Gastroesophageal sphincter (tissue), 3 donors: ENCODE data around the gene FCHO1.

Source experiments
- CTCF ChIP-seq, 4 experiments: fragments of 200-600 bp in 2 of 4; fragments of 450-650 bp in 2 of 4; sonication (generic) in 1 of 4; IDR thresholded peaks; one replicate each; pipeline ENCODE4 v1.5.1; 2017 to 2019; ENCODE audit warnings: antibody characterized with exemption in 4 of 4, mild to moderate bottlenecking in 2 of 4, moderate library complexity in 2 of 4
- POLR2A ChIP-seq, 2 donors: fragments of 450-650 bp; IDR thresholded peaks; one replicate each; pipeline ENCODE4 v1.6.1; 2017; ENCODE audit warnings: antibody characterized with exemption in 2 of 2, mild to moderate bottlenecking in 2 of 2, moderate library complexity in 1 of 2

DNA sequence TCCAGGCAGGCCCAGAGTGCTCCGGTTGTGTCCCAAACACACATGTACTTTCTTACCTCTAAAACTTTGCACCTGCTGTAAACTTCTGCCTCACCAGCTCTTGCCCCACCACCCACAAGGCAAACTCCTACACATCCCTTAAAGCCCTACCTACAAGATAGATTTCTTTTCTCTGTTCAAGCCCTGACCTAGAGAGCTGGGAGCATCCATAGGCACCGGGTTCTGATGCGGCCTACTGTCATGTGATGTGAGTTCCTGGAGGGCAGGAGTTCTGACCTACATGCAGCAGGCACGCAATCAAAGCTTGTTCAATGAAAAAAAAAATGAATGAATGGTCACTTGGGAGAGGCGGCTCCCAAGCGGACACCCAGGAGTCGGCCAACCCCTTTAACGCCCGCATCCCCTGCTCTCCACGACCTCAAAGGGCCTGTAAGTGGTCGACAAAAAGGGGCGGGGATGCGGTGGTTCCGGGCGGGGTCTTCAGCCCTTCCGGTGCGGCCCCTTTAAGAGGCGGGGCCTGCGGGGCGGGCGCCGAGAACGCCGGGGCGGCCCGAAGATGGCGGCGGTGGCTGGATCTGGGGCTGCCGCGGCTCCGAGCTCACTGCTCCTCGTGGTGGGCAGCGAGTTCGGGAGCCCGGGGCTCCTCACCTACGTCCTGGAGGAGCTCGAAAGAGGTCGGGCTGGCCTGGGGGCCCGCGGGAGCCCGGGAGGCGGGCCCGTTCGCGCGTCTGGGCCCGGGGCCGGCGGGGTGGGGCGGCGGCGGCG is 32.1 kb upstream of the FCHO1 start, which contains the start of gene MAP1S:
- TF ChIP-seq POLR2A (IDR thresholded peaks at IDR 0.05) (peak; percentile 57 to 62), CTCF (IDR thresholded peaks at IDR 0.05) (no peak)
